ENCODE results near the gene CHCHD3. TPM values are rescaled to one million over a fixed set of nuclear protein-coding genes. Genes with fewer than 3 reads are reported as not detected.

Gene CHCHD3
- total RNA-seq, 1 donor from 2014 or later, result 194 TPM

GRCh38 chr7:132750530-132751217, 331.2 kb downstream of the CHCHD3 start:
- ATAC-seq (ENCODE audit: poor library complexity) (no peak), DNase-seq (no peak)
- intact Hi-C loops (cut with DNase I), result no loop called here

- intact Hi-C loops (cut with DNase I), result no loop called here
- ATAC-seq (ENCODE audit: poor library complexity), result peak; percentile 73
- no peak for DNase-seq
Observed at GRCh38 chr7:132750096-132750495, 331.8 kb downstream of the CHCHD3 start.

GRCh38 chr7:132745510-132745909, 336.4 kb downstream of the CHCHD3 start:
- DNase-seq, result no peak
- ATAC-seq (ENCODE audit: poor library complexity), result no peak
- intact Hi-C loops (cut with DNase I), result no loop called here

- ATAC-seq (ENCODE audit: poor library complexity) (no peak), DNase-seq (no peak)
- intact Hi-C loops (cut with DNase I), result no loop called here
Observed at GRCh38 chr7:132743974-132744373, 337.9 kb downstream of the CHCHD3 start.

- no peak for DNase-seq
Observed at GRCh38 chr7:132742189-132742612, 339.7 kb downstream of the CHCHD3 start.

GRCh38 chr7:132740176-132740575, 341.7 kb downstream of the CHCHD3 start:
- intact Hi-C loops (cut with DNase I), result no loop called here
- DNase-seq (no peak), ATAC-seq (ENCODE audit: poor library complexity) (no peak)

More at GRCh38 chr7:132742189-132742612, 339.7 kb downstream of the CHCHD3 start:
- intact Hi-C loops (cut with DNase I), result no loop called here
- no peak for ATAC-seq (ENCODE audit: poor library complexity)

GRCh38 chr7:132739271-132739955, 342.5 kb downstream of the CHCHD3 start:
- peak; percentile 77 for ATAC-seq (ENCODE audit: poor library complexity)
- intact Hi-C loops (cut with DNase I), result no loop called here
- no peak for DNase-seq

- intact Hi-C loops (cut with DNase I), result no loop called here
- no peak for ATAC-seq (ENCODE audit: poor library complexity)
- DNase-seq, result no peak
Observed at GRCh38 chr7:132738254-132738653, 343.6 kb downstream of the CHCHD3 start.

- no peak for DNase-seq
- intact Hi-C loops (cut with DNase I), result no loop called here
- no peak for ATAC-seq (ENCODE audit: poor library complexity)
Observed at GRCh38 chr7:132735476-132735875, 346.4 kb downstream of the CHCHD3 start.

Other genes starting within 250 kb of the CHCHD3 start
- gene EXOC4, start 171.0 kb upstream of the CHCHD3 start, total RNA-seq, result 32.5 TPM